Effector CD4-positive, alpha-beta T cell (primary cell): ENCODE results near the gene CLINT1.

Experiments
- DNase-seq: peaks from one replicate; pipeline ENCODE4 v3.0.0-alpha.2; 2020

The CLINT1 gene

DNA sequence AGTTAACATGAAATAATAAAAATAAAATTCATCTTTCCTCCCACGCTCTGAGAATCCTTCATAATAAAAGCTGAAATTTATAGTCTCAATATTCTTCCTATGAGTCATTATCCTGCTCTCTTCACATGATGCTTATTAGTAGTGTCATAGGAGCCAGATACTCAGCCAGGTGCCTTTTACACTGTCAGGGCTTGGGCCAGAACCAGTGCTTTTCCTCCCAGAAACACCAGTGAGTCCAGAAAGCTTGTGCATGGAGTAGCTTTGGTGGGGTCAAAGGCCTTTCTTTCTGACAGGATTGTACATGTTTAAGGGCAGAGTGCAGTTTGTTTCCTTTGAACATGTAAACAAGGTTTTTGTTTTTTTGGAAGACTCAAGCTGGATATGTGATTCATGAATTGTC, 108.6 kb downstream of the CLINT1 start:
- no peak for DNase-seq

DNA sequence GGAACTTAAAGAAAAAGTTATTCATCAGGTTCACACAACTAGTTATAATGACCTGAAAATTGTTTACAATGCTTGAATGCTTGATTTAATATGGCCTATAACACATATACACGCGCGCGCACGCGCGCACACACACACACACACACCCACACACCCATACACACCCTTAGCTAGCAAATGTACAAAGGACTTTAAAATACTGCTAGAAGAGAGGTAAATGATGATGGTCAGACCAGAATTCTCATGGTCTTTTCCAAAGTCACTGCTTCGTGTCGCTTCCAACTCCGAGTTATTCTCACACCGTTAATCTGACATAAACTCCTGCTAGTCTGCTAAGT, 109.5 kb downstream of the CLINT1 start:
- no peak for DNase-seq

DNA sequence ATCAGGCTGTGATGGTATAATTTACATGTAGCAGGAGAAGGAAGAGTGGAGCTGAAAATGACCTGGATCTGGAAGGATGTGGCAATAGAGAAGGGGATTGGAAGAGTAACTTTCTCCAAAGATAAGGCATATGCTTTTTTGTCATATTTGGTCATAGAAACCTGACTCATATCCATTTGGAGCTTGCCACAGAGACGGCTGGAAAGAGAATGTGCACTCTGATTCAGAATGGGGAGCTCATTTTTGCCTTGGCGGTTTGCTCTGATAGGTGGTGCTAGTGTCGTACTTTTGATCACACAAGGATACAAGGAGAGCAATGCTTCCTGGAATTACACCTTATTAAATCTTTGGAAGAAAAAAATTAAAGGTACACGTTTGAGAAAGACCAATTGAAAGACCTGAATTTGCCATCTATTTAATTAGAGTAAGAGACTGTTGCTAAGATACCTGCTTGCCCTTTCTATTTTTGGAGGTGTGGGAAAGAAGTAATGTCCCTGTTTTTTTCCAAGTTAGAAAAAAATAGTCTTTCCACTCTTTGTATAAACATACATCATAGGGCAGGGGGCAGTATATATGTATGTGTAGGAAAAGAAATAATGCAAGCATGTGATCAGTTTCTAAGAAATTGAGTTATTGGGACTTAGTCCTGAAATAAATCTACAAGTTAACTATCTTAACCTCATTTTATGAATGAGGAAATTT, 110.0 kb downstream of the CLINT1 start:
- no peak for DNase-seq

DNA sequence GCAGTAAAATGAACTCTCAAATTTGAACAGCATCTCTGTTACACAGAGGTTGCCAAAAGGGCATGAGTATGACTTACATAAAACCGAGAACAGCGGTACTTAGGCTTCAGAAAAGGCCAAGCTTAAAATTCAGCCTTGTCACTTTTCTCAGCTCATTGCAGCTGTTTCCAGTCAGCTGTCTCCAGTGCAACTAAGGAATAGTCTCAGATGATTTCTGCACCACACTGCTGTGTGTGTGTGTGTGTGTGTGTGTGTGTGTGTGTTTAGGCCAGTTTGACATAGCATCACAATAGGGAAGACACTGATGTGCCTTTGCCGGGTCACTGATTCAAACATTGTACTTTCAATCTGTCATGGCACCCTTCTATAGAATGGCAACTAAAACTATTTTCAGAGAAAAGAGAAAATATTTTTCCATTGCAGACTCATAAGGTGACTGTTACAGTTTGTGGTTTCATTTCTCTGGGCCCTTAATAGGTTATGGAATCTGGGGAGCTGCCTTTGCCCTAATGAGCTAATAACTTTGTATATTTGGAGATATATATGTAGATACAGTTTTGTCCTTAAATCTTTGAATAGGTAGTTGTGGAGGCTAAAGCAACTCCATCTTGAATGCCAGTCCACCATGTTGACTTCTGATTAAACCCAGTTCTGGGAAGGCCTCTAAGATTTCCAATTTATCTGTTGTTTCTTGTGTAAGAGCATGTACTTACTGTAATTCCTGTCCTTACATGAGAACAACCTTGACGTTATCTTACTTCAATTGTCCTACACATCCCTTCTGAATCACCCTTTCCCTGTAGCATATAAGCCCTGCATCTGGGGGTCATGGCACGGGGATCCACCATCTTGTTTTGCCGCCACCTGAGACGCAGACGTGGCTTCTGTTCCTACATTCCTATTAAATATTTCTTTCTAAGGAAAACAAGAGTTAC, 110.9 kb downstream of the CLINT1 start:
- no peak for DNase-seq

DNA sequence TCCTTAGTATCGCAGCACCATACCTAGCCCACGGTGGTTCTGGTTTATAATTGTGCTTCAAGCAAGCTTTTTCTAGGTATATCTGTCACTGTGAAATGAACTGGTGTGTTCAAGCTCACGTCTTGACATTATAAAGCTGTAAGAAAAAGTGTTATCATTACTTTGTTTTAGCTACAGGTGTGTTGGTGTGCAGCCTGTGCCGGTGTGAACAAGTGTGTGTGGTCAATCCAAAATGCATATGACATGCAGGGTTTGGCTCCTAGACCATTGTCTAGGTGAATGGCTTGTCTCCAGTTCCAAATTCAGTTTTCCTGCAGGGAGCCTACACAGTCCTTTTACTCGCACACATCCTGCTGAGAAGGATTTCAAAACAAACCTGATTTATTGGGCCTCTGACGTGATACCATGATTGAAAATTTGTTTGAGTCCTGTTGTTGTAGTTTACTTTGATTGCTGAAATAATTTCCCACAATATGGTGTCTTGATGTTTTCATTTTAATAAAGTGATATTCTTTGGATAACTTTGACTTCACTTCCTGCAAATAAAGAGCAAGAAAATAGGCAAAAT, 111.7 kb downstream of the CLINT1 start:
- no peak for DNase-seq

DNA sequence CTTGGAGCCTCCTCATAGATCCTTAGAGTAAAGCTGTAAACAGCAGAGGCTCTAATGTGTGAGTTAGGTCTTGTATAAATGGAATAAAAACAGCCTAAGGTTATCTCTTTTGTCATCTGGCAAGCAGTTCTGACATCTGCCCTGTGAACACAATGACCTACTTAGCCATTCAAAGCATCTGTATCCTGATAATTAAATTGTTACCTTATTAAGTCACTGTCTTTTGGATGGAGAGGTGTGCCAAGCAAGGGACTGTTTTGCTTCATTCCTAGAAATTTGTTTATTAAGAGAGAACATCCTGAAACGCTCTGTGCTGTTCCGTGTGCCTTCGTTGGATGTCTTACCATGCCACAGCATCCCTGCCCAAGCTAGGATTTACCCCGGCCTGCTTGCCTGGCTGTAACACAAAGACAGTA, 113.9 kb downstream of the CLINT1 start:
- DNase-seq: no peak

DNA sequence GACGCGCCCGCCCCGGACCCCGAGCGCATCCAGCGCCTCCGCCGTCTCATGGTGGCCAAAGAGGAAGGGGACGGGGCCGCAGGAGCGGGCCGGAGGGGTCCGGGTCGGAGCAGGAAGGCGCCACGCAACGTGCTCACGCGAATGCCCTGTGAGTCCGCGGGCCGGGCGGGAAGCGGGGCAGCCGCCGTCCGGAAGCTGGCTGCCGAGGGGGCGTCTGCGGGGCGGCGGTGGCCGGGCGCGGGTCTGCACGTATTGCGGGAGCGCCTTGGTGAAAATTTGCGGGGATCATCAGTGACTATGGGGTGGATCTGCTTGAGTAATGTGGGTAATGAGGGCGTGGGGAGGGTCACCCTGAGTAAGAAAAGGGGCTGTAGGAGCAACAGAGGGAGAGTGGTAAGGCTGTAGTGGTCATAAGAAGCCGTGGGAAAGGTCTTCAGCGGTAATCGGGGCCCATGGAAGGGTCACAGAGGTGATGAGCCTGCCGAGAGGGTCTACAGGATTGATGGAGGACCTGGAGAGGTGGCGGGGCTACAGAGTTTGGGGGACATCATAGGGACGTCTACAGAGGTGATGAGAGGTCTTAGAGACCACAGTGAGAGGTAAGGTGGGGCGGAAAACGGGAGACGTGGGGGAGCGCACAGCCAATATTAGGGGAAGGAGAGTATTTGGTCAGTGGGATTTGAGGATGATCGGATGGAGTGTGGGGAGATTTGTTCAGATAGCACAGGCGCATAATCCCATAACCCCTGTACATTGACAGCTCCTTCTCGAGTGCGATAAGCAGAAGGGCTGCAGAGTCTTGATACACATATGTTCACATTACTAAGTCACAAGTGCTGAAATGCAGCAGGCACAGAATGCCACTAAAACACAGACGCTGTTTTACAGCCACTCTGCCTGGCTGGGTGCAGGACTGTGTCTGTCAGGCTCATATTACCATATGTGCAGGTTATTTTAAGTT, 114.6 kb downstream of the CLINT1 start:
- DNase-seq: no peak

DNA sequence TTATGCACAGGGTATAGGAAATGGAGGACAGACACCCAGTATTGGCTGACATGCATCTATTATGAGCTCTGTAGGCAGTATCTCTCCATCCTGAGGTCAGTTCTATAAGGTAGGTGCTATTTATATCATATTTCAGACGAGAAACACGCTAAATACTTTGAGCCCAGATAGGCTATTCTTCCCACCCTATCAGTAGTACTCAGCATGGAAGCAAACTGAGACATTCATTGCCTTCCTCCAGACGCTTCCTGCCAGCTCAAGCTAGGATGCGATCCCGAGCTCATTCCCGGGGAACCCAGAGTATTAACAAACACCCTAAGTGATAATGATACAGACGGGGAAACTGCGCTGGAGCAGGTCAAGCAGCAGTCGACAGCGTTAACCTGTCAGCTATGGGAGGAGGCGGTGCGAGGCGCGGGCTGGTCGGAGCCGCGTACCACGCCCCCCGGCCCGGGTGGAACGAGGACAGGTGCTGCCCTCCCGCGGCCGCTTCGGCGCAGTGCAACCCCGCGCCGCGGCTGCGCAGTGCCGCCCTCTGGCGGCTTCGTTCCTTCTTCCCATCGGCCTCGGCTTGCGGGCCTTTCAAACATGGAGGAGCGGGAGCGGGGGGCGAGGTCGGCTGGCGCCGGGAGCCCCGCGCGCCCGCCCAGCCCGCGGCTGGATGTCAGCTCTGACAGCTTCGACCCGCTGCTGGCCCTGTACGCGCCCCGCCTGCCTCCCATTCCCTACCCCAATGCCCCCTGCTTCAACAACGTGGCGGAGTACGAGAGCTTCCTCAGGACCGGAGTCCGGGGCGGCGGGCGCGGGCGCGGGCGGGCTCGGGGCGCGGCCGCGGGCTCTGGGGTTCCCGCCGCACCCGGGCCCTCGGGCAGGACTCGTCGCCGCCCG, 115.5 kb downstream of the CLINT1 start, which contains the start of gene LSM11:
TSS of gene LSM11 (plus strand) at position 550 of the 888 bp plus-strand sequence. CDS start at position 589, 39 bp downstream.
- DNase-seq: peak; percentile 85

DNA sequence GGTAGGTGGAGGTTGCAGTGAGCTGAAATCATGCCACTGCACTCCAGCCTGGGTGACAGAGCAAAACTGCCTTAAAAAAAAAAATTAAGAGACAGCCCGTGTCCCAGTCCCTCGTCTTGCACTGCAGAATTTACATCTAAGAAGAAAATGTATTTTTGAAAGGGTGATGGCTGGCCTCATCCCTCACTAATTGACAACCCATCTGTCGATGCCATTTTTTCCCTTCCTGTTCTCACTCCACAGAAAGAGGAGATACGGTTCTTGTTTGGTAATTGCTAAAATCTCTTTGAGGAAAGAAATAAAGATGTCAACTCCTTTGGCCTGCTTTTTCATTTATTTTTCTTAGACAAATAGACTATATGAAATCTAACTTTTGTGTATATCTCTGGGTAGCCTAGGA, 117.8 kb downstream of the CLINT1 start:
- no peak for DNase-seq

DNA sequence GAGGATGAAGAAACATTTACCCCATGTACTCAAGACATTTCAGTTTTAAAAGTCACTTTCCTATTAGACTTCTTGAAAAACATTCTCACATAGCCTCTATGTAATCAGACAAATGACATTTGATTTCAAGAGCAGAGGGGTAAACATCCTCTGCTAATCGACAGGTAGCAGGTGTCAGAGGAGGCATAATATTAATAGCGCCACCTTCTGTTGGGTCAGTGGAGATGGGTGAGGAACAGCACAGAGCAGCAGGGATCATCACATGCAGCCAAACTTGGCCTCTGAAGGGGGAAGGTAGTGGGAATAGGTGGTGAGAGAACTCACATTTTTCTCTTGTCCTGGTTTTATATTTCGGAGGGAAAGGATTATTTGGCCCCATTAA, 118.7 kb downstream of the CLINT1 start:
- no peak for DNase-seq

DNA sequence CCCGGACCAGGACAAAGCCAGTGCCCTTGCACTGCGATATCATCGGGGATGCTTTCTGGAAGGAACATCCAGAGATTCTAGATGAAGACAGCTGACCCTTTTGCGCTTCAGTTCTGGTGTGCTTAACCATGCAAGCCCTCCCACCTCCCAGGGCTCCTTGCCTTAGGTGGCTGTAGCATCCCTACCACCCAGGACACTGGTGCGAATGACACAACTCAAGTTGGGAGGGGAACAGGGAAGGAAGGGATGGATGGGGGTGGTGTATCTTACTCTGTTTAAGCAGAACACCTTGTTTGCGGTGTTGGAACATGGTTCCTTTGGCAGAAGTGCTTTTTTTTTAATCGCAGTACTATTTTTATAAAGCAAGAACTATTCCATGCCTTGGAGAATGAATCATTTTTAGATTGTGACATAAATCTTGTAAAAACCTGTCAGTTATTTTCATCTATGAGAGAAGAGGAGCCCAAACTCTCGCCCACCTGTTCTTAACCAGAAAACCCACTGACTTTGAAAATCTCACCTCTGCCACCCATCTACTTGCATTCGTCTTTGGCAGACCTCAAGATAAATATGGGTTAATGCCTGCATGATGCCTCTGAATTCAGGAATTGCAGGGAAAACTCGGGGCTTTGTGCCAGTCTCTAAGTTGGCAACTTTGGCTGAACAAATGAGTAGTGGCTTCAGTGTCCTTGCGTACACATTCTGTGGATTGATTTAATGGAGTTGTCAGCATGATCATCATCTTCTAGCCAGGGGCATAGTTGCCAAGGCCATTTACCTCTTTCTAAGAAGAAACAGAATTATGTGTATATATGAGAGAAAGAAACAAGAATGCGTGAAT, 119.3 kb downstream of the CLINT1 start:
- DNase-seq: no peak

DNA sequence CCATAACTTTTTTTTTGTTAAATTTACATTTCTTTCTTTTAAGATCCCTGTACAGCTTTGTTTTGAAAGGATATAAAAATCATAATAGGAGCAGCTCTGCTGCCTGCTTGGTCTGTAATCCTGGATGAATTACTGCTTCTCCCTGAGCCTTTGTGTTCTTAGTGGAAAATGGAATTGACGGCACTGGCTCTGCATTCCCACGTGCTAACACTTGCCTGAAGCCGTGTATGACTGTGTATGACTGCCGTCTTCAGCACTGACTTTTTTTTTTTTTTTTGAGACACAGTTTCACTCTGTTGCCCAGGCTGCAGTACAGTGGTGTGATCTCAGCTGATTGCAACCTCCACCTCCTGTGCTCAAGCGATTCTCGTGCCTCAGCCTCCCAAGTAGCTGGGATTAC, 123.0 kb downstream of the CLINT1 start:
- no peak for DNase-seq
